ENCODE data around the gene NTF4. TPM values are rescaled to one million over a fixed set of nuclear protein-coding genes. Genes with fewer than 3 reads are reported as not detected.
A peak's percentile ranks its signal among the peaks of the same experiment; 100 is the strongest.

The NTF4 gene
- polyA plus RNA-seq, 1 of the 3 experiments (the other 2 are of a cell fraction): 0.66 TPM

DNA sequence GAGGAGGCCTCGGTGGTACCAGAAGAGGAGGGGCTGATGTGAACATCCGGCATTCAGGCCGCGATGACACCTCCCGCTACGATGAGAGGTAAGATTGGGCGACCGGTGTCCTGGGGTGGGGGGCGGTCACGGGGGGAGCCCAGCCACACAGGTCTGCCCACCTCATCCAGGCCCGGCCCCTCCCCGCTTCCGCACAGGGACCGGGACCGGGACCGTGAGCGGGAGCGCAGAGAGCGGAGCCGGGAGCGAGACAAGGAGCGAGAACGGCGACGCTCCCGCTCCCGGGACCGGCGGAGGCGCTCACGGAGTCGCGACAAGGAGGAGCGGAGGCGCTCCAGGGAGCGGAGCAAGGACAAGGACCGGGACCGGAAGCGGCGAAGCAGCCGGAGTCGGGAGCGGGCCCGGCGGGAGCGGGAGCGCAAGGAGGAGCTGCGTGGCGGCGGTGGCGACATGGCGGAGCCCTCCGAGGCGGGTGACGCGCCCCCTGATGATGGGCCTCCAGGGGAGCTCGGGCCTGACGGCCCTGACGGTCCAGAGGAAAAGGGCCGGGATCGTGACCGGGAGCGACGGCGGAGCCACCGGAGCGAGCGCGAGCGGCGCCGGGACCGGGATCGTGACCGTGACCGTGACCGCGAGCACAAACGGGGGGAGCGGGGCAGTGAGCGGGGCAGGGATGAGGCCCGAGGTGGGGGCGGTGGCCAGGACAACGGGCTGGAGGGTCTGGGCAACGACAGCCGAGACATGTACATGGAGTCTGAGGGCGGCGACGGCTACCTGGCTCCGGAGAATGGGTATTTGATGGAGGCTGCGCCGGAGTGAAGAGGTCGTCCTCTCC, 43.2 kb upstream of the NTF4 start (continued):
- TF ChIP-seq TCF12 (IDR thresholded peaks at IDR 0.05) (no peak), ELF1 (IDR thresholded peaks at IDR 0.05) (no peak)

DNA sequence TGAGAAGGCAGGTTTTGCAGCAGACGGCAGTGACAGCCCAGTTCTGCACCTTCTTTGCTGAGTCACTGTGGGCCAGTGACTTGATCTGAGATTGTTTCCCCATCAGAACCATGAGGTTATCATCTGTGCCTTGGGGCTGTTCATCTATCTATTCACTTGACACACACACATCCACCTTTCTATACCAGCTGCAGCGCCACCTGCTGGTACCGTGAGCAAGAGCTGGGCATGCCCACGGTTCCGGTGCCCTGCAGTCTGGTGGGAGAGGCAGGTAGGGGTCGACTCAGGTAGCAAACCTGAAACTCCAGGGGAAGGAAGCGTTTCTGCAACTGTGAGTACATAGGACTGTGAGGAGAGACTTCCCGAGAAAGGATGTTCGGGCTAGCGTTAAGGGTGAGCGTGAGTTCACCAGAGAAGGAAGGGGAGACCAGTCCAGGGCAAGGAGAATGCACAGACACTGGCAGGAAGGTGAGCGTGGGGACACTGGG, 42.1 kb upstream of the NTF4 start:
- H3K79me2 ChIP-seq (ENCODE audit: insufficient read depth): peaks cover 24% of the 10 kb centered on the region
- peaks cover 53% of the 10 kb centered on the region for H4K20me1 ChIP-seq (ENCODE audit: insufficient read depth)
- TF ChIP-seq TEAD4 (IDR thresholded peaks at IDR 0.05; ENCODE audit: borderline replicate concordance, insufficient read depth): no peak
- TF ChIP-seq, protein P1, sequence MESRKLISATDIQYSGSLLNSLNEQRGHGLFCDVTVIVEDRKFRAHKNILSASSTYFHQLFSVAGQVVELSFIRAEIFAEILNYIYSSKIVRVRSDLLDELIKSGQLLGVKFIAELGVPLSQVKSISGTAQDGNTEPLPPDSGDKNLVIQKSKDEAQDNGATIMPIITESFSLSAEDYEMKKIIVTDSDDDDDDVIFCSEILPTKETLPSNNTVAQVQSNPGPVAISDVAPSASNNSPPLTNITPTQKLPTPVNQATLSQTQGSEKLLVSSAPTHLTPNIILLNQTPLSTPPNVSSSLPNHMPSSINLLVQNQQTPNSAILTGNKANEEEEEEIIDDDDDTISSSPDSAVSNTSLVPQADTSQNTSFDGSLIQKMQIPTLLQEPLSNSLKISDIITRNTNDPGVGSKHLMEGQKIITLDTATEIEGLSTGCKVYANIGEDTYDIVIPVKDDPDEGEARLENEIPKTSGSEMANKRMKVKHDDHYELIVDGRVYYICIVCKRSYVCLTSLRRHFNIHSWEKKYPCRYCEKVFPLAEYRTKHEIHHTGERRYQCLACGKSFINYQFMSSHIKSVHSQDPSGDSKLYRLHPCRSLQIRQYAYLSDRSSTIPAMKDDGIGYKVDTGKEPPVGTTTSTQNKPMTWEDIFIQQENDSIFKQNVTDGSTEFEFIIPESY (IDR thresholded peaks at IDR 0.05; ENCODE audit: borderline replicate concordance, low read depth): no peak
- TF ChIP-seq RAD21 (IDR thresholded peaks at IDR 0.05; ENCODE audit: low read length): peak; percentile 41
- TF ChIP-seq RFX5 (IDR thresholded peaks at IDR 0.05; ENCODE audit: low read length): no peak
- peak; percentile 32; the same call in 1 of the 2 replicates for TF ChIP-seq SMC3 (IDR thresholded peaks at IDR 0.05; ENCODE audit: low read depth, low read length)
- peak; percentile 62; the same call in 1 of the 2 replicates for TF ChIP-seq MXI1 (IDR thresholded peaks at IDR 0.05; ENCODE audit: low read depth, low read length)
- TF ChIP-seq, protein P2, sequence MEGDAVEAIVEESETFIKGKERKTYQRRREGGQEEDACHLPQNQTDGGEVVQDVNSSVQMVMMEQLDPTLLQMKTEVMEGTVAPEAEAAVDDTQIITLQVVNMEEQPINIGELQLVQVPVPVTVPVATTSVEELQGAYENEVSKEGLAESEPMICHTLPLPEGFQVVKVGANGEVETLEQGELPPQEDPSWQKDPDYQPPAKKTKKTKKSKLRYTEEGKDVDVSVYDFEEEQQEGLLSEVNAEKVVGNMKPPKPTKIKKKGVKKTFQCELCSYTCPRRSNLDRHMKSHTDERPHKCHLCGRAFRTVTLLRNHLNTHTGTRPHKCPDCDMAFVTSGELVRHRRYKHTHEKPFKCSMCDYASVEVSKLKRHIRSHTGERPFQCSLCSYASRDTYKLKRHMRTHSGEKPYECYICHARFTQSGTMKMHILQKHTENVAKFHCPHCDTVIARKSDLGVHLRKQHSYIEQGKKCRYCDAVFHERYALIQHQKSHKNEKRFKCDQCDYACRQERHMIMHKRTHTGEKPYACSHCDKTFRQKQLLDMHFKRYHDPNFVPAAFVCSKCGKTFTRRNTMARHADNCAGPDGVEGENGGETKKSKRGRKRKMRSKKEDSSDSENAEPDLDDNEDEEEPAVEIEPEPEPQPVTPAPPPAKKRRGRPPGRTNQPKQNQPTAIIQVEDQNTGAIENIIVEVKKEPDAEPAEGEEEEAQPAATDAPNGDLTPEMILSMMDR (IDR thresholded peaks at IDR 0.05): peak; percentile 90
- no peak overlapping the region; a peak in 1 of 4 replicates for H3K4me3 ChIP-seq (ENCODE audit: low read depth in 2 of 2, low read length in 1 of 2)
- peaks cover 73% of the 10 kb centered on the region for H3F3A ChIP-seq (replicated peaks; ENCODE audit: insufficient read depth)
- no peak overlapping the region for H3K9ac ChIP-seq
- H3K36me3 ChIP-seq (replicated peaks in 1 of 2; ENCODE audit: control insufficient read depth in 1 of 2, insufficient read depth in 2 of 2, low read length in 1 of 2): peaks cover 29 to 73% of the 10 kb centered on the region in 2 experiments
- peaks cover 3 to 13% of the 10 kb centered on the region in 2 experiments; a peak in 2 of 4 replicates for H3K4me1 ChIP-seq (ENCODE audit: control insufficient read depth in 1 of 2, insufficient read depth in 2 of 2, low read depth in 1 of 2, low read length in 1 of 2)
- POLR2A ChIA-PET: interaction anchor here (1.3 kb wide), 1 partner anchor 9 kb away, joined by 4 read pairs; no protein-coding TSS in a partner anchor
- no peaks in the 10 kb centered on the region for H3K27me3 ChIP-seq (ENCODE audit: insufficient read depth)
- H2AFZ ChIP-seq (ENCODE audit: low read depth): no peak overlapping the region
- no peak overlapping the region for H3K27ac ChIP-seq (ENCODE audit: low read depth in 2 of 2, low read length in 1 of 2)
- H3K4me2 ChIP-seq: no peak overlapping the region
- no peaks in the 10 kb centered on the region for H3K9me3 ChIP-seq
- 51% methylated on average over 12 of the region's 12 CpGs for WGBS (ENCODE audit: low lambda C conversion rate)
- CTCF ChIA-PET: interaction anchor here (0.6 to 2.9 kb wide), 22 partner anchors 8 to 113 kb away, joined by 3 to 43 read pairs (median 5); partner anchors contain the start of genes LIN7B, PPFIA3 and RUVBL2
- peak; percentile 80 for DNase-seq
- H3K9me2 ChIP-seq: no peaks in the 10 kb centered on the region

Measured in SK-N-SH (cell line).